NCI-H2029 (cell line): ENCODE measurements around the gene ALOX15.
"Not testable (repeated sequence)": the region's sequence is repeated elsewhere in the genome, so short reads cannot be mapped to it uniquely, and the experiment has no call there.

Experiments
- DNase-seq: peaks from one replicate; lab custom pipeline; 2025; lab: John Stamatoyannopoulos, UW

The ALOX15 gene, protein sequence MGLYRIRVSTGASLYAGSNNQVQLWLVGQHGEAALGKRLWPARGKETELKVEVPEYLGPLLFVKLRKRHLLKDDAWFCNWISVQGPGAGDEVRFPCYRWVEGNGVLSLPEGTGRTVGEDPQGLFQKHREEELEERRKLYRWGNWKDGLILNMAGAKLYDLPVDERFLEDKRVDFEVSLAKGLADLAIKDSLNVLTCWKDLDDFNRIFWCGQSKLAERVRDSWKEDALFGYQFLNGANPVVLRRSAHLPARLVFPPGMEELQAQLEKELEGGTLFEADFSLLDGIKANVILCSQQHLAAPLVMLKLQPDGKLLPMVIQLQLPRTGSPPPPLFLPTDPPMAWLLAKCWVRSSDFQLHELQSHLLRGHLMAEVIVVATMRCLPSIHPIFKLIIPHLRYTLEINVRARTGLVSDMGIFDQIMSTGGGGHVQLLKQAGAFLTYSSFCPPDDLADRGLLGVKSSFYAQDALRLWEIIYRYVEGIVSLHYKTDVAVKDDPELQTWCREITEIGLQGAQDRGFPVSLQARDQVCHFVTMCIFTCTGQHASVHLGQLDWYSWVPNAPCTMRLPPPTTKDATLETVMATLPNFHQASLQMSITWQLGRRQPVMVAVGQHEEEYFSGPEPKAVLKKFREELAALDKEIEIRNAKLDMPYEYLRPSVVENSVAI

DNA sequence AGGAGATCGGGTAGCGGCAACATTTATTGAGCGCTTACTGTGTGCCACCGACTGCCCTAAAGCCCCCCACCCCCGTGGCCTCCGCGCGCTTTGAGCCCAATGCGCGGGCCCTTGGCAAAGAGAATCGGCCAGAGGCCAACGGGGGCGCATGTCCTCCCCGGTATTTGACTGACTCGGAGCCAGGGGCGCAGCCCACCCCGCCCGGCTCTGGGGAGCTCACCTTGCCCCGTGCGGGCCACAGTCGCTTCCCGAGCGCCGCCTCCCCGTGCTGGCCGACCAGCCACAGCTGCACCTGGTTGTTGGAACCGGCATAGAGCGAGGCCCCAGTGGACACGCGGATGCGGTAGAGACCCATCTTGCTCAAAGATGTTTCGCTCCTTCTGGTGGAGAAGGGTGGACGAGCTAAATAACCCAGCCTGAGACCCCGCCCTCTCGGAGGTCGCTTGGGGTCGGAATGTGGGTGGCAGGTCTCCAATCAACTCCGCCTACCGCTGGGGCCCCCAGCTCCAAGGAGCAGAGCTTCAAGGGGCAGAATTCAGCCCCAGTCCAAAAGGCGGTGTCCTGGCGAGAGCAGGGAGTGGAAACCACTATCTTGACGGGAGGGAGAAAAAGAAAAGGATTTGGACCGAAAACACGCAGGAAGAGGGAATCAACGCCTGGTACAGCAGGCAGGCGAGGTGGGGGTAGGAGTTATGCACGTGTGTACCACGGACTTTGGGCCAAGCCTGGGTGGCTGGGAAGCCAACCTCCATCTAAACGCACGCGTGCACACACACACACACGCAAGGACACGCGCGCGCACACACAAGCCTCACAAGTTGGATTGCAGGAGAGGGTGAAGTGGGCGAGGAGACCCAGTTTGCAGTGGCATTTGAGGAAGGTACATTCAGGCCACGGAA lies at the start of gene ALOX15:
Gene ALOX15 (minus strand): TSS at position 382 of the 899 bp plus-strand sequence. CDS start 27 bp downstream, at position 355.
- no peak for DNase-seq

DNA sequence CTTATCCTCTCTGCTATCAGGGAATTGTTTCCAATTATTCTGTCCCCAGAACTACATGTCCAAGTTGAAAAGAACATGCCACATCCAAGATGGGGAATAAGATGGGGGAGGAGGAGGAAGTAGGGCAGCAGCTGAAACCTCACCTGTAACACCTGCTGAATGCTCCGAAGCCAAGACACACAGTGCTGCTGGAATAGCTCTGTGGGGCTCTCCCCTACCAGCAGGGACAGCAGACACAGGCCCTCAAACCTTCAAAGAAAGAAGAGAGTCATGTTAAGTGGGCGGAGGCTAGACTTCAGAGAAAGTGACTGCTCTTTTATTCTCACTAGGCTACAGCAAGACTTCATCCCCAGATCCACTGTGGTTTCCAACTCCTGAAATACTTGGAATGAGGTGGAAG lies 49.3 kb upstream of the ALOX15 start:
- DNase-seq = no peak

DNA sequence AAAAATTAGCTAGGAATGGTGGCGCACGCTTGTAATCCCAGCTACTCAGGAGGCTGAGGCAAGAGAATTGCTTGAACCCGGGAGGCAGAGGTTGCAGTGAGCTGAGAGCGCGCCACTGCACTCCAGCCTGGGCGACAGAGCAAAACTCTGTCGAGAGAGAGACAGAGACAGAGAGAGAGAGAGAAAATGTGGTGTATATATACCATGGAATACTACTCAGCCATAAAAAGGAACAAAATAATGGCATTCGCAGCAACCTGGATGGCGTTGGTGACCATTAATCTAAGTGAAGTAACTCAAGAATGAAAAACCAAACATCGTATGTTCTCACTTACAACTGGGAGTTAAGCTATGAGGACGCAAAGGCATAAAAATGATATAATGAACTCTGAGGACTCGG lies 48.4 kb upstream of the ALOX15 start:
- DNase-seq = not testable (repeated sequence)

DNA sequence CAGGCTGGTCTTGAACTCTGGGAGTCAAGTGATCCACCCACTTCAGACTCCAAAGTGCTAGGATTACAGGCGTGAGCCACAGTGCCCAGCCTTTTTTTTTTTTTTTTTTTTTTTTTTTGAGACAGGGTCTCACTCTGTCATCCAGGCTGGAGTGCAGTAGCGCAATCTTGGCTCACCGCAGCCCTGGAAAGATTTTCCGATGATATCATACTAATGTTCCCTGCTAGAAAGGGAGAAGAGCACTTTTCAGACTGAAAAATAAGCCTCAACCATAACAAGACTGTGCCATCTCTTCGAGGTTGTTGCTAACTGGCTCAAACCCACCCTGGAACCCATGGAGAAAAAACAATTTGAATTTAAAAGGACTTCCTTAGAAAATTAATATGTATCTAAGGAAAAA lies 42.3 kb upstream of the ALOX15 start:
- not testable (repeated sequence) for DNase-seq

DNA sequence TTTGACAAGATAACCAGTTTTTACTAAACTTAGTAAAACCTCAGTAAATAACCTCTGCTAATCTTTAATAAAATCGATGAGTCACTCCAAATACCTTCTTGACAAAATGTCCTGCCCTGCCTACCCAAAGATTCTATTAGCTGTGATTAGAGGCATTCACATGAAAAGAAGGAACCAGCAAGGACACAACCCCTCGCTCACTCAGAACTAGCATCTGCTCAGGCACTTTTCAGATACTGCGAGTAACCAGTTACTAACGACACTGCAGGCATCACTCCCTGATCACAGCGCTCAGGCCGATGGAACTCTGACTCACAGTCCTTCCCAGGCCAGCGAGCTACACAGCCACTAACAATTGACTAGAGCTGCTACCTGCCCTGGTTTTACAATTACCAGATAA lies 38.2 kb upstream of the ALOX15 start:
- DNase-seq = no peak

DNA sequence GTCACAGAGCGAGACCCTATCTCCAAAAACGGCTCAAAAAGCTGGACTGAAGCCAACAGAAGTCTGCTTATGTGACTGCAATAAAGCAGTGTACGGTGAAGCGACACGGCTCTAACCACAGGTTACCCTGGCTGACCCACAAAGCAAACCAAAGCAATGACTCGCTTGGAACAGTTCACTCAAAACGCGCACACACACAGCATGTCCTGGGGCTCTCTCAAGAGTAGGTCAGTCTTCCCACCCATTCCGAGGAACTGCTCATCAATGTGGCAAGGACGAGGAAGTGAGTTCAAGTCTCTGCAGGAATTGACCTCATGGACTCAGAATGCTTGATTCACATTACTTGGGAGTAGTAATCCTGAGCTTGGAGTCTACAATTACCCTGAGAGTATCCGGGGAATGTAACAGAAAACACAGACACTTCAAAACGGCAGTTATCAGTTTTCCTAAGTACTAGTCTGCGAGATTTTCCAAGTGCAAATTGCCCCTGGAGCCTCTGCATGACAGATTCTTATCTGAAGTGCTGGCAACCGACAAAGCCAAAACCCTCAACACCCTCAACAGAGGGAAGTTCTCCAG lies 37.1 kb upstream of the ALOX15 start:
- DNase-seq = no peak

DNA sequence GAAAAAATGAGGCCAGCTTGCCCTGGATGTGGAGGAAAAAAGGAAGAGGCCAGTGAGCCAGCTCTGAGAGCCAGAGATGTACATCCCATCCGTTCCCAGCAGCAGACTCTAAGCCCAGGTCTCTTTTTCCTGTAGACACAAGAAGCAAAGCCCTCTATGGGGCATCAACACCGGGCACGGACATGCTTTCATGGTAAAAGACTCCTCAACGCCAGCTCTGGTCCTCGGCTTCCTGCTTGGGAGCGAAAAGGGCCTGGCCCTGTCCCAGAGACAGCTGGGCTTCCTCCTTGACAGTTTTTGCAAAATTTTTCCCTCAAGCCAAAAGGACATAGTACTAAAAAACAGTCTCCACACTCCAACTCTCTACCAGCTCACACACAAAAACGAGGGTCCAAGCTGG lies 35.3 kb upstream of the ALOX15 start:
- DNase-seq = no peak

DNA sequence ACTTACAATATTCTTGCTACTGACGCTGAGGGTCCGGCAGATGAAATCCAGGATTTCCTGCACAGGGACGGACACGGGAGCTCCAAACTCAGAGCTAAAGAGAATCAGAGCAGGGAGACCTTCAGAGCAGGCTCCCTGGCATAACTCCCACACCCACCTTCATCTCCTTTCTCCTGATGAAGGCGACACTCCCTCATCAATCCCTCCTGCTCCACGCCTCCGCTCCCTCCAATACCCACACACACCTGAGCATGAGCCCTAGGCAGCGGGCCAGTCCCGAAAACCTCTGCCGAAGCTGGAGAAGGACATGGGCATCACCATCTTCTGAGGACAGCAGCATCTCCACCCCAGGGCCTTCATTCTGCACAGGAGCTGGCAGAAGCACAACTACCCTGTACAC lies 34.3 kb upstream of the ALOX15 start:
- DNase-seq = no peak

DNA sequence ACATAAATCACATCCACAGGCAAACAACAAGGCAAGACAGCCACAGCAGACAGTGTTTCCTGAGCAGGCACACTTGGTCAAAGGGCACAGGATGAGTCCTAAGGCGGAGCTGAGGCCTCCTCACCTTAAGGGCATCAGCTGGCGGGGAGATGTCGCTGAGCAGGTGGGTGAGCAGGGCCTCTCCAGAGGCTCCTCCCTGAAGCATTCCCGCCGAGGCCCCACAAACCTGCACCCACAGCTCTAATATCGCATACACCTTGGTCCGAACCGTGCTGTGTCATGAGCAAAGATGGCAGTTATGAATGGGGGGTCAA lies 33.2 kb upstream of the ALOX15 start:
- DNase-seq = no peak

DNA sequence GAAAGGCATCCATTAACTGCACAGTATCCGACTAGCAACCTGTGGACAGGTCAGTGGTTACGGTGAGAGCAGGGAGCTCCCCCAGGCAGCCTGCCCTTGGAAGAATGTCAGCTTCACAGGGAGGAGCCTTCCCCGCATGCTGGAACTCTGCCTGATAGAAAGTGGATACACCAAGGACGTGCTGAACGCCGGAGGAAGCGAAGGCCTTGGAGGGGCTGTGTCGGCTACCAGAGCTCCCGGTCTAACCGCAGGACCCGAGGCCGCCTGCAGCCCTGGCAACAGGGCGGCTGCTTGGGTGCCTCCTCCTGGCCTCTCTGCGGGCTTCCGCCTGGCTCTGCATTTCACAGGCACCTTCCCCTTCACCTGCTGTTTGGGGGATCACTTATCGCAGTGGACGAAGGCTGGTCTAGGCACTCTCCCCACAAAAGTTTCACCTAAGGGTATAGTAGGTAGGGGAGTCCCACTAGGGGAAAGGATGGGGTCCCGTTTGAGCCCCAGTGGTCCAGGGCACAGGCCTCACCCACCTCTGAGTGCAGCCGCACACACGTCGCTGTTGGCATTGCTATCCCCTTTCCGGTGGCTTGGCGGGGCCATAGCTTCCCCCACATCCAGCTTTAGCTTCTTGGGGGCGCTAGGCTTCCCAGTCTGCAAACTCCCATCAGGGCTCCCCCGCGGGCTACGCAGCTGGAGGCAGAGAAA lies 32.7 kb upstream of the ALOX15 start:
- no peak for DNase-seq

DNA sequence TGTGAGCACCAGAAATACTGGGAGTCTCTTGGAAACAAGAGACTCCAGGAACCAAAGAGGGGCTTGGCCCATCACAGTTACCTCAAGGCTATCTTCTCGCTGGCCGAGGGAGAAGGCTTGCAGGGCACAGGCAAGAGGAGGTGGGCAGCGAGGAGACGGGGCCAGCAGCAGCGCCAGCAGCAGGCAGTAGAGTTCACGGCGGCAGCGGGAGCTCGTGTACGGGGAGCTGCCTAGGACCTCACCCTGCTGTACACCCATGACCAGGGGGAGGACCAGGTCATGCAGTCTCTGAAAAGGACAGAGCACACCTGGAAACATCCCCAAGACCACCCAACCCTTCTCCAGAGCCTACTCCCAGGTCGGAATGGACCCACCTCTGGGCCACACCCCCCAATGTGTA lies 31.7 kb upstream of the ALOX15 start:
- DNase-seq = no peak

DNA sequence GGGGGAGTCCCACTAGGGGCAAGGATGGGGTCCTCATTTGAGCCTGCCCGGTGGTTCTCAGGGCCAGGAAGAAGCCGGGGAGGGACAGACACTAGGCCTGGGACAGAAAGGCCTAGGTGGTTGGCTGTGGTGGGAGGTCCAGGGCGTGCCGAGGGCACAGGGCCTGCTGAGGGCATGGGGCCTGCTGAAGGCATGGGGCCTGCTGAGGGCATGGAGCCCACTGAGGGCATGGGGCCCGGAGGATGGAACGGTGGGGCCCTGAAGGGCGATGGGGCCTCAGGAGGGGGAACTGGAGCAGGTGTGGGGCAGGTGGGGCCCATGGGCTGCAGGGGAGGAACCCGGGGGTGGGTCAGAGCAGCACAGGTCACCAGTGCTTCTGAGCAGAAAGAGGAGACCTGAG lies 31.3 kb upstream of the ALOX15 start:
- DNase-seq = no peak

DNA sequence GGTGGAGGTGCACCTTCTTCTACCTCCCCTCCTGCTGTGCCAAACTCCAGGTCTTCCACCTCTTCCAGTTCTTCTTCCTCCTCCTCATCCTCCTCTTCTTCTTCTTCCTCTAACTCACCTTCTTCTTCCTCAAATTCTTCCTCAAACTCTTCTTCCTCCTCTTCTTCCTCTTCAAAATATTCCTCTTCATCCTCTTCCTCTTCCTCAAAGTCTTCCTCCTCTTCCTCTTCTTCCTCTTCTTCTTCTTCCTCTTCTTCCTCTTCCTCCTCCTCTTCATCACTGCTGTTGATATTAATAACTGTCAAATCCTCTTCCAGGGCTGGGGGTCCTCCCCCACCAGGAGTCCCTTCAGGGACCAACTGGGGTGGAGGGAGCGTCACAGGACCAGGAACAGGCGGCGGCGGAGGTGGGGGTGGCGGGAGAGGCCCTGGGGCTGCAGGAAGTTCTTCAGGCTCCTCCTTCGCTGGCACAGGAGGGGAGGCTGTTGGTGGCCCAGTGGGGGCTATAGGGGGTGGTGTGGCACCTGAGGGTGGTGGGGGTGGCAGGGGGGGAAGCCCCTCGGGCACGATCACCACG lies 30.7 kb upstream of the ALOX15 start:
- DNase-seq = no peak

DNA sequence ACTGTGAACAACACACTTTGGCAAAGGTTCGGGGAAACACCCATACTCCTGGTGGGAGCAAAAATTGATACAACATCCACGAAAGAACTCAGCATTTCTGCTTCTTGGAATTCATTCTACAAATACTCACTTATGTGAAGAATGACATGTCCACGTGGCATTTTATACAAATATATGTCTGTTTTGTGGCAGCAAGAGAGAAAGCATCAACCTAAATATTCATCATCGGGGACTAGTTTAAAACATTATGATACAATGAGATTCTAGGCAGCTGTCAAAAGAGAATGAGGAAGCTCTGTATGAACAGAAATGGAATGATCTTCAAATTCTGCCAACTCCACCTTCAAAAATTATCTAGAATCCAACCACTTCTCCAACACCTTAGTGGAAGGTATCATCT lies 25.7 kb upstream of the ALOX15 start:
- DNase-seq = no peak

DNA sequence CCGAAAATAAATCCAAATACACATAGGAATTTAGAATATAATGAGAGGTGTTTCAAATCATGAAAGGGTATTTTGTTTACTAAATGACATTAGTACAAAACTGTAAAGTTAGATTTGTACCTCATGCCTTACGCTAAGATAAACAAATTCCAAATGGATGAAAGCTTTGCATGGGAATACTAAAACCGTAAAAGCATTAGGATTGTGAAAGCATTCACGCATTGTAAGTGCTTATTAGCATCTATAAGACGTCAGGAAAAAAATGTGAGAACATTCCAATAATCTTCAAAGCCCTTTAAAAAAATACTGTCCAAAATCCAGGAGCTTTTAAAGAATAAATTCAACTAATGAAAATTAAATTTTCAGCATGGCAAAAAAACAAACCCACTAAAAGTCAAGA lies 24.8 kb upstream of the ALOX15 start:
- DNase-seq = no peak

DNA sequence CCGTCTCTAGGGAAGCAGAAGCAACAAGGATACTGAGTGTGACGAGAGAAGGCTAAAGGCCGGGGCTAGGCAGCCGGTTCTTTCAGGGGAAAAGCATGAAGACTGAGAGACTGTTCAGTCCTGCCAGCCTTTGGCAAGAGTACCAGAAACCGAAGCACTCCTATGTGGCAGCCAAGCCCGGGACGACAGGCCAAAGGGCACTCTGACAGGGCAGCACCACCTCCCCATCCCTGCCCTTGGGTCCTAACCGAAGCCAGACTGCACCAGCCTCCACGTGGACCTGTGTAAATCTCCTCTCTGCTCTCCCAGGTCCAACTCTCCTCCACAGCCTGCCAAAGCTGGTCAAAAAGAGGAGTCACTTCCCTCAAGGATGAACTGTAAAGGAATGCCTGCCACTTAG lies 23.5 kb upstream of the ALOX15 start:
- no peak for DNase-seq

DNA sequence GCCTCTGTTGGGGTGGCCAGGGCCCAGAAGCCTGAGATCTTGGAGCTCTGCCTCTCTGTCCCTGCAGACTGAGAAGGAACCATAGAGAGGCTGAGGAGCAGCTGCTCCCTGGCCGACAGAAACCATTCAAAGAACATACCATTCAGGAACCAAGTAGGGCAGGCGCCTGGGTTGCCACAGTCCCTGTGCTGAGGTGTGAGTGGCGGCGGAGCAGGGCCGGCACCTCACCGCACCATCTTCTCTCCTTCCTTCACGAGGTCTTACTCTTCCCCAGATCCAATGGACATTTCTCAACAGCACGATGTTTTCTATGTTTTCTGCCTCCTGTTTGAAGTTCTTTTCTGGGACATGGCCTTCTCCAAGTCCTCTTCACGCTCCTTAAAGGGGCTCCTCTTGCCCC lies 22.8 kb upstream of the ALOX15 start:
- no peak for DNase-seq

DNA sequence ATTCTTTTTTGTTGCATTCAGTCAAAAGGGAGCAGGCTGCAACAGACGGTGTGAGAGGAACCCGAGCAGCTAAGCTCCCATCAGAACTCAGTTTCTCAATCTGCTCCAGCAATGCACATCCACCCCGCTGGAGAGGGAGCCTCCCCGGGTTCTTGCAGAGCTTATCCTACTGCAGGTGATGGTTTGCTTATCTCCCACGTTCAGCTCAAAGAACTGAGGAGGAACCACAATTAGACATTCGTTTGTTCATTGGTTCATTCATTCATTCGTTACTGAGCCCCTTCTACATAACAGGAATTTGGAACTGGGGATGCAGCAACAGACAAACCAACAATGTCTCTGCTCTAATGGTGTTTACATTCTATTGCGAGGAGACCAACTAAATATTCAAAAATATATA lies 22.2 kb upstream of the ALOX15 start:
- no peak for DNase-seq

DNA sequence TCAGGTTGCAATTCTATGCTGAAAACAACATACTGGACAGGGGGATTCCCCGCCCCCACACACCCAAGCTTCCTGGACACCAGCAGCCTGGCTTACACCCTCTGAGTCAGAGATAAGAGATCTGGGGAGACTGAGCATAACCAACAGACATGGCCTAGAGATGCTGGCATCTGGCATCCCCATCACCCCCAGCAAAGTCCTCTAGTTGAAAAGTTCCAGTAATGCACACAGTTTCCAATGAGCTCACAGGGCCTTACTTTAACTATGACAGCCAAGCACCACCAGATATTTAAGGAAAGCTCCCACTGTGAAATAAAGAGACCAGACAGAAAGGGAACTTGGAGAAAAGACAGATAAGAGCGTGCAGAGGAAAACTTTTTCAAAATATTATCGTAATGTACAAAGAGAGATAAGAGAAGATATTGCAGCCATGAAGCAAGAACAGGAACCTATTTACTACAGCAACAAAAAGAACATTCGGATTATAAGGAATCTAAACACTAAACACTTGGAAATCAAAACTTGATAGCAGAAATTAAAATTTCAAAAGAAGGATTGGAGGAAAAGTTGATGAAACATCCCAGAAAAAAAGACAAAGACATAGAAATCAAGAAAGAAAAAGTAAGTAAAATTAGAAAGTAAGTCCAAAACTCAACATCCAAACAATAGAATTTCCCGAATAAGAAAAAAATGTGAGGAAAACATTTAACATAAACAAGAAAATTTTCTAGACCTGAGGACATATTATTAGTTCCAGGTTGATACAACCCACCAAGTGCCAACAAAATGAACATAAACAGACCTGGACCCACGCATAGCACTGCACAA lies 17.2 kb upstream of the ALOX15 start:
- no peak for DNase-seq

DNA sequence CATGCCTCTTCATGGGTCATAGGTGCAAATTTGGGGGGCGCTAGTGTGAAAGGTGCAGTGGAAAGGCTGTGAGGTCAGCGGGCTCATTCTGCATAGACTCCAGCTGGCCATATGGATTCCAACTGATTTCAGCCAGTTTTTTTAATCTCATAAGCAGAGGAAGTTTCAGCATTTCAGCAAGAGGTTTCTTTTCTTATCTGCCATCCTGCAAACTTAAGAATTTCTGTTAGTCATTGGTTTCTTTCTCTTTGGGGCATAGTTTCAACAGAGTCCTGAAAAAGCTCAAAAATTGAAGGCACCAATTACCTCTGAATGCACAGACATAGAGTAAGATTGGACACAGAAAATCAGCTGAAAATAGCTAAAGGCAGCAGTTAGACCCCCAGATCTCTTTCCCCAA lies 16.2 kb upstream of the ALOX15 start:
- DNase-seq = no peak

DNA sequence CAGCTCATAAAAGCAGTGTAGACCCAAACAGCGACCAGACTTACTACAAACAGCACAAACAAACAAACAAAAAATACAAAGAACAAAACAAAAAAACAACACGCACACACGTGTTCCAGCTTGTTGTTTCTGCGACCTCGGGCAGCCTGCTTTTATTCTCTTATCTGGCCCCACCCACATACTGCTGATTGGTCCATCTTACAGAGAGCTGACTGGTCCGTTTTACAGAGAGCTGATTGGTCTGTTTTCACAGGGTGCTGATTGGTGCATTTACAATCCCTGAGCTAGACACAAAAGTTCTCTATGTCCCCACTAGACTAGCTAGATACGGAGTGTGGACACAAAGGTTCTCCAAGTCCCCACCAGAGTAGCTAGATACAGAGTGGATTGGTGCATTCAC lies 14.5 kb upstream of the ALOX15 start:
- not testable (repeated sequence) for DNase-seq
